Kidney epithelial cell (primary cell): ENCODE measurements around the gene COPS9. TPM values are rescaled to one million over a fixed set of nuclear protein-coding genes. Genes with fewer than 3 reads are reported as not detected.

ENCODE experiments used
- DNase-seq: peaks from one replicate; pipeline ENCODE4 v3.0.0-alpha.2; 2010; ENCODE audit warnings: low read depth
- H3K27me3 ChIP-seq: 2 replicates; pipeline ENCODE4 v1.6.0; 2011; ENCODE audit warnings: low read length; ENCODE audit not compliant: control insufficient read depth, insufficient read depth
- H3K36me3 ChIP-seq: 2 replicates; pipeline ENCODE4 v1.5.1; 2011; ENCODE audit warnings: low read length; ENCODE audit not compliant: control insufficient read depth, insufficient read depth
- H3K4me3 ChIP-seq: 2 replicates; pipeline ENCODE4 v1.5.1; 2011; ENCODE audit warnings: low read depth, mild to moderate bottlenecking, control low read depth, low read length
- total RNA-seq: library from RNA; depleted of rRNA; stranded (reverse); fragments of >200 nt; gene quantifications from 2 replicates; pipeline ENCODE4 v1.2.3, GENCODE V29; 2015
- TF ChIP-seq, protein P1 (sequence below): IDR thresholded peaks from 2 replicates; pipeline ENCODE4 v1.5.1; 2011; ENCODE audit warnings: mild to moderate bottlenecking, moderate library complexity, low read length, control low read depth, inconsistent platforms; ENCODE audit not compliant: insufficient read depth, poor library complexity, severe bottlenecking

COPS9 gene
- total RNA-seq, 1 donor from 2014 or later = 186 TPM

DNA sequence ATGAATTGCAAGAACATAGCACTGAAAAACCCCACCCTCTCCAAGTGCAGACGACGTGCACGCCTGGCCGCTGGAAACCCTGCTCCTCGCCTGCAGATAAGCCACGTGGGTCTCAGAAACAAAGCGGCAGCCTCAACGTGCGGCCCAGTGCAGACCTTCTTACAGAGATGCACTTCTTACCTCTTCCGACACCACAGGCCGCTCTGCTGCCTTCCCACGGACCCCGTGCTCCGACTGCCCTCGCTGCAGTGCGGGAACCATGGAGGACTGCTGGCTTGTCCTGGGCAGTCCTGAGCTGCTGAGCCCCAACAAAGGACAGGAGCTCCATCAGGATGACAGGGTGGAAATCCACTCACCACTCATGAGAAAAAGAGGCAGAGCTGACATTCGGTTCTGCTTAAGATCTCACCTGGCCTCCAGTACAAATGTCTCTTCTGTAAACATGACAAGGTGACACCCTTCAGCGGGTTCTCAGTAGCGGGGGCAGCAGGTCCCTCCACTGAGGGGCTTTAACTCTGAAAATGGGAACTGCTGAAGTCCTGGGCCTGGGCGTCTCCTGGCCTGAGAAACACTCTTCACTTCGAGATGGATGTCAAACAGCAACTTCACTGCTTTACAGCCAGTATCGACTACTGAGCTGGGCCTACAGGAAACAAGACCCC is 6.2 kb downstream of the COPS9 start:
- H3K27me3 ChIP-seq = no peaks in the 10 kb centered on the region
- DNase-seq = no peak
- TF ChIP-seq, protein P1, sequence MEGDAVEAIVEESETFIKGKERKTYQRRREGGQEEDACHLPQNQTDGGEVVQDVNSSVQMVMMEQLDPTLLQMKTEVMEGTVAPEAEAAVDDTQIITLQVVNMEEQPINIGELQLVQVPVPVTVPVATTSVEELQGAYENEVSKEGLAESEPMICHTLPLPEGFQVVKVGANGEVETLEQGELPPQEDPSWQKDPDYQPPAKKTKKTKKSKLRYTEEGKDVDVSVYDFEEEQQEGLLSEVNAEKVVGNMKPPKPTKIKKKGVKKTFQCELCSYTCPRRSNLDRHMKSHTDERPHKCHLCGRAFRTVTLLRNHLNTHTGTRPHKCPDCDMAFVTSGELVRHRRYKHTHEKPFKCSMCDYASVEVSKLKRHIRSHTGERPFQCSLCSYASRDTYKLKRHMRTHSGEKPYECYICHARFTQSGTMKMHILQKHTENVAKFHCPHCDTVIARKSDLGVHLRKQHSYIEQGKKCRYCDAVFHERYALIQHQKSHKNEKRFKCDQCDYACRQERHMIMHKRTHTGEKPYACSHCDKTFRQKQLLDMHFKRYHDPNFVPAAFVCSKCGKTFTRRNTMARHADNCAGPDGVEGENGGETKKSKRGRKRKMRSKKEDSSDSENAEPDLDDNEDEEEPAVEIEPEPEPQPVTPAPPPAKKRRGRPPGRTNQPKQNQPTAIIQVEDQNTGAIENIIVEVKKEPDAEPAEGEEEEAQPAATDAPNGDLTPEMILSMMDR = no peak

GRCh38 chr2:240129311-240129710 is 6.8 kb downstream of the COPS9 start:
- TF ChIP-seq, protein P1 = no peak
- H3K27me3 ChIP-seq = no peaks in the 10 kb centered on the region
- no peak overlapping the region for H3K4me3 ChIP-seq
- peaks cover 1% of the 10 kb centered on the region for H3K36me3 ChIP-seq
- no peak for DNase-seq

More for the DNA sequence above, 6.2 kb downstream of the COPS9 start:
- H3K4me3 ChIP-seq = no peak overlapping the region
- peaks cover 1% of the 10 kb centered on the region for H3K36me3 ChIP-seq

DNA sequence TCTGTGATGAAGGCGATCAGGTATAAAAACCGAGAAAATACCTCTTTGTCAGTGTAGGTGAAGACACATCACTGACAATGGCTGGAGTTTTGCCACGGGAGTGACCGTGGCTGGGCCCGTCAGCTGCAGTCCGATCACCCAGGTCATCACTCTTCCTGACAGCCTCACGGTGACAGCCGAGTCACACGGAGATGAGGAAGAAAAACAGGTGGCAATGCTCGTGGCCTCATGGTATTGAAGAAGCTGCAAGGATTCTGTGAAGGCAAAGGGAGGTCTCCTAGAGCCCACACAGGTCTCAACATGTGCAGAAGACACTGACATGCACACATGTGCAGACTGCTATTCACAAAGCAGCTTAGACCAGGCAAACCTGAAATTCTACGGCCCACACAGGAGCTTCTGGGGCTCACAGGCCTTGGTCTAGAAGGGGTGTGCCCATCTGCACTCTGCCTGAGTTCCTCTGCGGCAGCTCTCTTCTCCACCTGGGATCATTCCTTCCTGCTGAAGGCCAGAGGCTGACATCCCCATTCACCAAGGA is 7.4 kb downstream of the COPS9 start:
- no peak for DNase-seq
- no peak overlapping the region for H3K4me3 ChIP-seq
- TF ChIP-seq, protein P1 = no peak
- H3K27me3 ChIP-seq = no peaks in the 10 kb centered on the region
- H3K36me3 ChIP-seq = peaks cover 1% of the 10 kb centered on the region

DNA sequence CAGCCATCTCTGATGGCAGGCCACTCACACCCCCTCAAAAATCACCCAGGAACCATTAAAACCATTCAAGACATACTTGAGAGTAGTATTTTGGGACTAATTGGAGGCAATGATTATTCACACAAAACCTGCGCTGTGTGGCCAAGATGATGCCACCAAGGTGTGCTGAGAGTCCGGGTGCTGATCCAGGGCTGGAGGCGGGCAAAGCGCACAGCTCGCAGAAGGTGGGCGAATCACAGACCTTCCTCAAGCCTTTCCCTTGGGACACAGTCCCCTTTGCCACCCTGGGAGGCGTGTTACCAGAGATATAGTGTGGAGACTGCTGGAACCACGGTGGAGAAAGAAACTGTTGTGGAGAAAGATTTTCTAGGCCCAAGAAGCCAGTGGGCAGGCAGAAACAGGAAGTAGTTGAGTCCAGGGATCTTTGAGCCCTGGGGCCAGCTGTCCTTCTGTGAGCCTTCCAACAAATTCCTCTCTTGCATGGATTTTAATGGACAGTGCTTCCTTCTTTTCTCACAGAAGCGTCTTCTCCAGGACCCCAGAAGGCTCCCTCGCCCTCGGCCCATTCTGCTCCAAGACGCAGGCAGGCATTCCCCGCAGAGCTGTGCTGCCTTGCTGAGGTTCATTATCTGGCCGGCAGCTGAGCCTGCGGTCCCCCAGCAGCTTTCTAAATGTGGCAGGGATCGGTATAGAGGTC is 8.0 kb downstream of the COPS9 start:
- H3K27me3 ChIP-seq = no peaks in the 10 kb centered on the region
- peaks cover 1% of the 10 kb centered on the region for H3K36me3 ChIP-seq
- TF ChIP-seq, protein P1 = no peak
- no peak overlapping the region for H3K4me3 ChIP-seq
- no peak for DNase-seq

GRCh38 chr2:240127191-240127750 is 8.8 kb downstream of the COPS9 start:
- Histone ChIP-seq H3K27me3 (no peaks in the 10 kb centered on the region), H3K4me3 (no peak overlapping the region), H3K36me3 (peaks cover 1% of the 10 kb centered on the region)
- no peak for DNase-seq
- TF ChIP-seq, protein P1 = no peak
